Endothelial cell of hepatic sinusoid (primary cell): Measurements from ENCODE around the gene MYCL.
"Not testable (repeated sequence)": the region's sequence is repeated elsewhere in the genome, so short reads cannot be mapped to it uniquely, and the experiment has no call there.

Experiments used
- in situ Hi-C: cut with HindIII; loops from 2 replicates; pipeline ENCODE4 v1.10.0; 2017; ENCODE audit warnings: low sequenced_read_pairs

The MYCL gene

DNA sequence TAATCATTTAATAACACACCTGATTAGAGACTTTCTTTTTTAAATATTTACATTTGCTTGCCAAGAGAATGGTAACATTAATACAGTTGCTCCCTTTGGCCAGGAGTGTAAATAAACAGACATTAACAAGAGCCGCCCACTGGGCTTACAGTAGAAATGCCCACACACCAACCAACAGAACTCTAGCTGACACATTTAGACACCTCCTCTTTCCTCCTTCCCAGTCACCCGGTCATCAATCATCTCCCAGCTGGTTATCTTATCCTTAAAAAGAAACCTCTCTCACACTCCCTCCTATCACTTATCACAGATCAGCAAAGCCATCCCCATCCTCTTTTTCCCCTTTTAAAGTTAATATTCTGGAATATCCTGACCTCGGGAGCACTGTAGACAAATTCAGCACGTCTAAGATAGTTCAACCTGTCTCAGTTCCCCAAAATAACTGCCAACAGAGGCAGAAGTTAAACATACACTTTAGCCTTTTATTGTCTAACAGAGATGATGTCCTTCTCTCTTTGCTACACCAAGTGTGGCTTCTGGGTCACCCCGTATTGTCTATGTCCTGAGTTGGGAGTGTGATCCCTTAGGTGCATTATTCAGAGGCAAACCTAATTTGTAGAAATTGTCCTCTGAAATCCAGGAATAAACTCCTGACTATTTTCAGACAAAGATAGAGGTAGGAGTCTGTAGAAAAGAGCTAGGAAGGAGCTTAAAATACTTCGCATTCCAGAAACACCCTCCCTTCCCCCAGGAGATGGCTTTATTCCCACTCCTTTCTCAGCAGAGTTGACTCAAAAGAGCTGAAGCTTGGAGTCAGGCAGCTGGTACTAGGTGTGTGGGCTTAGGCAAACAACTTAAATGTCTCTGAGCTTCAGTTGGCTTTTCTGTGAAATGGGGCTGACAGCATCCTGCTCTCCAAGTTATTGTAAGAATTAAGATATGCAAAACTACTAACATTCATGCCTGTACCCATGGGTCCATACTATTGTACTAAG, 8.8 kb downstream of the MYCL start:
- in situ Hi-C loops, result no loop called here

DNA sequence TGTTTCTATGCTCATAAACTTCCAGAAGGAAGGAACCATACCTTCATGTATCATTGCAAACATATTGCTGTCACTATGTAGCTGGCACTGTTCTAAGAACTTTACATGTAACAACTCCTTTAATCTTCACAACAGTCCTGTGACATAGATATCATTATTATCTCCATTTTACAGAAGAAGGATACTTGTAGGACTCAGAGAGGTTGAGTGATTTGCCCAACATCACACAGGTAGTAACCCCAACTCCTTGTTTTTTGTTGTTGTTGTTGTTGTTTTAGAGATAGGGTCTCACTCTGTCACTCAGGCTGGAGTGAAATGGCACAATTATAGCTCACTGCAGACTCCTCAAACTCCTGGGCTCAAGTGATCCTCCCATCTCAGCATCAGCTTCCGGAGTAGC, 10.8 kb downstream of the MYCL start:
- in situ Hi-C loops, result no loop called here

DNA sequence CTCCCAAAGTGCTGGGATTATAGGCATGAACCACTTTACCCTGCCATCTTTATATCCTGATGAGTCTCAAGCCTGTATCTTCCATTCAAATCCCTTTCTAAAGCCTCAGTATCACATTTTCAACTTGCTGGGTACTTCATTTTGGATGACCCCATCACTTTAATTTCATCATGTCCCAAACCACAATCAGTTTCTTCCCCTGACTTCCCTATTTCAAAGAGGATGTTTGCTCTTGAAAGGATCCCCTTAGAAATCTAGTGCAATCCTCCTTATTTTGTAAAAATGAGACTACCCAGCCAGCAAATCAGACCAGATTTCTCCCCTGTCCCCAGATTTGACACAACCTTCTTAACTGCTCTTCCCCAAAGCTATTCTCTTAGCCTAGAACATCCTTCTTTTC, 11.4 kb downstream of the MYCL start:
- in situ Hi-C loops, result no loop called here

DNA sequence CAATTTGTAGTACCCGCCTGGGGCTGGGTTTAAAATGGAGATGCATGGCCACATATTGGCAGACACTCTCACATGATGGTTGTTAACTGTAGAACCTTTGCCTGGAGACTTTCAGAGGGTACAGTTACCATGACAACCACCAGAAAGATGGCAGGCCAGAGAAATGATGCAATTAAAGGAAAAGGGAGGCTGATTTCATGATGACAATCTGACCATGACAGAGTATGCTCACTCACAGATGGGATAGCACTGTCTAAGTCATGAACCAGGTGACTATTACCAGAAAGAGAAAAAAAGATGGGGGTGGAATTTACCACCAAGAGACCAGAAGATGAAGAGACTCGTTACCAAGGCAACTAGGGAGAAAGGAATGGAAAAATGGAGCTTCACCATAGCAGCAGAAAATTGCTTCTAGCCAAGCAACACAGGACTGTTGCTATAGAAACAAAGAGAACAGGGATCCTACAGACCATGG, 14.9 kb downstream of the MYCL start:
- in situ Hi-C loops, result no loop called here

DNA sequence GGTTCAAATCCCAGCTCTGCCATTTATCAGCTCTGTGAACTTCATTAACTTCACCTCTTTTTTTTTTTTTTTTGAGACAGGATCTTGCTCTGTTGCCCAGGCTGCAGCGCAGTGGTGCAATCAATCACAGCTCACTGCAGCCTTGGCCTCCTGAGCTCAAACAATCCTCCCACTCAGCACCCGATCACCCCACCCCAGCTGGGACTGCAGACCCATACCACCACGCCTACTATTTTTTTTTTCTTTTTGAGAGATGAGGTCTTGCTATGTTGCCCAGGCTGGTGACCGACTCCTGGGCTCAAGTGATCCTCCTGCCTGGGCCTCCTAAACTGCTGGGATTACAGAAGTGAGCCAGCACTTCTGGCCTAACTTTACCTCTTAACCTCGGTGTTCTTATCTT, 16.2 kb downstream of the MYCL start:
- in situ Hi-C loops, result no loop called here

DNA sequence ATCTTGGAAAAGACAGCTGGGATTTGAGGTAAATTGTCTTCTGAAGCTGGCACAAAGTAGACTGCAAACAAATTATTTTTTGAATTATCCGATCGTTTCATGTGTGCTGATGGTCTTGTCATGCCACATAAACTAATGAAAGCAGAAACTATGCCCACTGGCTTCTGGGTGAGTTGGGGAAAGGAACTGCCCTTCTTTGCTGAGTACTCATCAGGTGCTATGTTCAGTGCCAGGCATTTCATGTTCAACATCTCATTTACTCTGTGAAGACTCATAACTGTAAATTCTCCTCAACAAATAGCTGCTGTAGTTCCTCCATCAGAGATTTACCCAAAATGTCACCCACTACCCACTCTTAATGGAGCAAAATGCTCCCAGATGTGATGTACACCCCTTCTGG, 19.6 kb downstream of the MYCL start:
- in situ Hi-C loops, result no loop called here

DNA sequence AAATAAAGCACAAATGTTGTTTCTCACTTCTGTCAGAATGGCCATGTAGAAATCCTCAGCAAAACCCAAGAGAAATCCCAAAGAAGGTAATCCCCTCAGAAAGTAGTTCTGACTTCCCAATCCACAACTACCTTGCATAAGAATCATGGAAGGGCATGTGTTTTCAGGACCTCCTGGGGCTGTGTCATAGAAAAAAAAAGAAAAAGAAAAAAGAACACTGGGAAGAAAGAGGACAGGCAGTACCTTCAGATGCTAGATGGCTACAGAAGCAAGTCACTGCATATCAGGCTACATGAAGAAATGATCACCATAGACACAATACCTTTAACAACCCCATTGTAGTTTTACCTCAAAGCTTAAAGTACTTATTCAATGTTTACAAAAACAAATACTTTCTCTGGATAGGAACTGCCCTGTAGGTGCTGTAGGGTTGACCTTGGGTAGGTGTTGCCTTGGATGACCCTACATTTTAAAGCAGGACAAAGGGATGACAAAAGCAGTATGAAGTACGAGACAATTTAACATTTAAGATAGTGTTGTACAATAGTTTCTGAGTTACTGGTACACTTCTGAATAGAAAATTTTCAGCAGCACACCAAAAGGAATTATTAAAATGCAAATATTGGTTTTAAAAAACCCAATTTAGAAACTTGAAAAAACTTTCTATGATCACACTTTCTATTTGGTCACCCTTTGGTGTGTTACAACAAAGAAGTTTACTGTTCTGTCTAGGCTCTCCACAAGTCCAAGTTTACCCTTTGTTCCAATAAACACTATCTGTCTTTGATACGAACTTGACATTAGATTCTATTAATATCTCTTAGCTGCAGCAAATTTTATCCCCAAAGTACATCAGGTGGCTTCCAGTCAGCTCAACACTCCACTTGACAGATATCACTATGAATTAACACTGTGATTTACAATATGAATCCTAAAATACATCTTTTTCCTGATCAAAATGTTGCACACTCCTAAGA, 23.4 kb downstream of the MYCL start:
- in situ Hi-C loops, result no loop called here

DNA sequence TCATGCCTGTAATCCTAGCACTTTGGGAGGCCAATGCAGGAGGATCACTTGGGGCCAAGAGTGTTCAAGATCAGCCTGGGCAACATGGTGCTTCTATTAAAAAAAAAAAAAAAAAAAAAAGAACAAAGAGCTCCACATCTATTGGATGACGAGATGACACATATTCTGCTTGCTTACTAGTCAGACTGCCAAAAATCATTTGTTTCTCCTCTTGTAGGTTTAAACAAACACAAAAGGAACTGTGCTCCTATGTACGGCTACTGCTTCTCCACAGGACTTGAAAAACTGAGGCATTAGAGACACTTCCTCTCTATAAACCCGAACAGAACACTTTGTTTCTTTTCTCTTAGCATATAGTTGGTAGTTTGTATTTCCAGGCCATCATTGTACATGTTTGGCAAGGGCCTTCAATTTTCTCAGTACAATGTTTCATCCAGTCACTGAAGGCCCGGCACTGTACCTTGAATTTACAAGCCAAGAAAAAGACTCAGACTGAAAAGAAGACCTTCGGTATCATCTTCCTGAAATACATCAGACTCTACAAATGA, 24.4 kb downstream of the MYCL start:
- in situ Hi-C loops, result no loop called here

DNA sequence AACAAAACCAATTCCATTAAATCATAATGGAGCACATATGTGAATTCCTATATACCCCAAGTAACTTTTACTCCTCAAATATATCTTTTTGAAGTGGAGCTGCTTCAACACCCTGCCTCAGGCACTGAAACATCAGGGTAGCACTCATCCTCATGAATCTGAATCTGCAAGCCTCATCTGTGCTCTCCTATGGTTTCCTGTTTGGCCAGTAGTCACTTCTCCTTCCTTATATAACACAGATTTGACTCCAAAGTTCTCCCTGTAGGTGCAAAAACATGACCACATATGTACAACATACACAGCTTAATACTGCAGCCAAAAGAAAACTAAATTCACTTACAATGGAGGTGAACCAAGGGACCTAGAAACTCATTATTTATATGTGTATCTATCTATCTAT, 25.6 kb downstream of the MYCL start:
- in situ Hi-C loops, result no loop called here

DNA sequence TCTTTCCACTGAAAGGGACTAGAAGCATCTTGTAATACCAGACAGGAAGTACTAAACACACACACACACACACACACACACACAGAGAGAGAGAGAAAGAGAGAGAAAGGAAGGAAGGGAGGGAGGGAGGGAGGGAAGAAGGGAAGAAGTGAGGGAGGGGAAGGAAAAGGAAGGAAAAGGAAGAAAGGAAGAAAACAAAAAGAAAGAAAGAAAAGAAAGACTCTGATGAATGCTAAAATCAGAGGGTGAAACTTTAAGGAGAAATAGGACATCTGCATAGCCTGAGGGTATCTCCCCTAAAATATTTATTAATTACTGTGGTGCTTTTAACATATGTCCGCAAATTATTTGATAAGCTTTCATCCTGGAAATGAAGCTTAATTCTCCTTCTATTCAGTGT, 29.0 kb downstream of the MYCL start:
- in situ Hi-C loops, result no loop called here

DNA sequence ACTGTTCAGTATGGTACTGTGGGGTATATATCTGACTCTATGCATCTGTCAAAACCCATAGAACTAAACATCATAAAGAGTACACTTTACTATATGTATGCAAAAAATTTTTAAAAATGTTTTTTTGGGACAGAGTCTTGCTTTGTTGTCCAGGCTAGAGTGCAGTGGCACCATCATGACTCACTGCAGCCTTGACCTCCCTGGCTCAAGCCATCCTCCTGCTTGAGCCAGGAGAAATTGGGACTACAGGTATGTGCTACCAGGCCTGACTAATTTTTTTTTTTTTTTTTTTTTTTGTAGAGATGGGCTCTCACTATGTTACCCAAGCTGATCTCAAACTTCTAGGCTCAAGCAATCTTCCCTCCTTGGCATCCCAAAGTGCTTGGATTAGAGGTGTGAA, 29.9 kb downstream of the MYCL start:
- in situ Hi-C loops, result no loop called here

DNA sequence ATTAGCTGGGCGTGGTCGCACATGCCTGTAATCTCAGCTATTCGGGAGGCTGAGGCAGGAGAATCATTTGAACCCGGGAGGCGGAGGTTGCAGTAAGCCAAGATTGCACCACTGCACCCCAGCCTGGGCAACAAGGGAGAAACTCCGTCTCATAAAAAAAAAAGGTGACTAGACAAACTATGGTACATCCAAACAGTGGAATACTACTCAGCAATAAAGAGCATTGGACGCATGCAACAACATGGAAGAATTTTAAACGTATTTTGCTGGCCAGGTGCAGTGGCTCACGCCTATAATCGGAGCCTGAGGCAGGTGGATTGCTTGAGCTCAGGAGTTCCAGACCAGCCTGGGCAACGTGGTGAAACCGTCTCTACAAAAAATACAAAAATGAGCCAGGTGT, 30.7 kb downstream of the MYCL start:
- in situ Hi-C loops, result not testable (repeated sequence)

DNA sequence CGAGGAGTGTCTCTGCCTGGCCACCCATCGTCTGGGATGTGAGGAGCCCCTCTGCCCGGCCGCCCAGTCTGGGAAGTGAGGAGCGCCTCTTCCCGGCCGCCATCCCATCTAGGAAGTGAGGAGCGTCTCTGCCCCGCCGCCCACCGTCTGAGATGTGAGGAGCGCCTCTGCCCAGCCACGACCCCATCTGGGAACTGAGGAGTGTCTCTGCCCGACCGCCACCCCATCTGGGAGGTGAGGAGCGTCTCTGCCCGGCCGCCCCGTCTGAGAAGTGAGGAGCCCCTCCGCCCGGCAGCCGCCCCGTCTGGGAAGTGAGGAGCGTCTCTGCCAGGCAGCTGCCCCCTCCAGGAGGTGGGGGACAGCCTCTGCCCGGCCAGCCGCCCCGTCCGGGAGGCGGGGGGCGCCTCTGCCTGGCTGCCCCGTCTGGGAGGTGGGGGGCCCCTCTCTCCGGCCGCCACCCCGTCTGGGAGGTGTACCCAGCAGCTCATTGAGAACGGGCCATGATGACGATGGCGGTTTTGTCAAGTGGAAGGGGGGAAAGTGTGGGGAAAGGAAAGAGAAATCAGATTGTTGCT, 32.1 kb downstream of the MYCL start:
- in situ Hi-C loops, result not testable (repeated sequence)

DNA sequence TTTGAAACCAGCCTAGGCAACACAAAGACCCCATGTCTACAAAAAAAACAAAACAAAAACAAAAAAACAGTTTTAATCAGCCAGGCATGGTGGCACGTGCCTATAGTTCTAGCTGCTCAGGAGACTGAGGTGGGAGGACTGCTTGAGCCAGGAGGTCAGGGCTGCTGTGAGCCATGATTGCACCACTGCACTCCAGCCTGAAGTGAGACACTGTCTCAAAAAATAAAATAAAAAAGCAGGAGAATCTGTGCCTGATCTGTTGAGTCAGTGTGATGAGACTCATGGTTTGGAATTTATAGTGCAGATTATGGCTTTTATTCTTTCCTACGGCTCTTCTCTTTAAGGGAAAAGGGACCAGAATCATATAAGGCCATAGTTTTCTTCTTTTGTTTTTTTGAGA, 35.0 kb downstream of the MYCL start:
- in situ Hi-C loops, result no loop called here

DNA sequence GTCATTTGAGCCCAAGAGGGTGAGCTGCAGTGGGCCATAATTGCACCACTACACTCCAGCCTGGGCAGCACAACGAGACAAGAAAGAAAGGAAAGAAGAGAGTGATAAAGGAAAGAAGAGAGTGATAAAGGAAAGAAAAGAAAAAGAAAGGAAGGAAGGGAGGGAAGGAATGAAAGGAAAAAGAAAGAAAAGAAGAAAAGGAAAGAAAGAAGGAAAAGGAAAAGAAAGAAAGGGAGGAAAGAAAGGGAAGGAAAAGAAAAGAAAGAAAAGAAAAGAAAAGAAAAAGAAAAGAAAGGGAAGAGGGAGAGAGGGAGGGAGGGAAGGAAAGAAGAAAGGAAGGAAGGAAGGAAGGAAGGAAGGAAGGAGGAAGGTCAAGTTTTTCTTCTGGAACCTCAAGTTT, 36.0 kb downstream of the MYCL start:
- in situ Hi-C loops, result no loop called here

DNA sequence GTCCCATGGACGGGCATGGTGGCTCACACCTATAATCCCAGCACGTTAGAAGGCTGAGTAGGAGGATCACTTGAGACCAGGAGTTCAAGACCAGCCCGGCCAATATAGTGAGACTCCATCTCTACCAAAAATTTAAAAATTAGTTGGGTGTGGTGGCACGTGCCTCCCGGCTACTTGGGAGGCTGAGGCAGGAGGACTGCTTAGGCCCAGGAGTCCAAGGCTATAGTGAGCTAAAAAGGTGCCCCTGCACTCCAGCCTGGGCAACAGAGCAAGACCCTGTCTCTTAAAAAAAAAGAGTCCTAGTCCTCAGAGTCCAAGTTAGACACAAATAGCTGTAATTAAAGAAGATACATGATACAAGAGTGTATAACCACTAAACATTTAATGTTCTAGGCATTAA, 38.5 kb downstream of the MYCL start:
- in situ Hi-C loops, result no loop called here

DNA sequence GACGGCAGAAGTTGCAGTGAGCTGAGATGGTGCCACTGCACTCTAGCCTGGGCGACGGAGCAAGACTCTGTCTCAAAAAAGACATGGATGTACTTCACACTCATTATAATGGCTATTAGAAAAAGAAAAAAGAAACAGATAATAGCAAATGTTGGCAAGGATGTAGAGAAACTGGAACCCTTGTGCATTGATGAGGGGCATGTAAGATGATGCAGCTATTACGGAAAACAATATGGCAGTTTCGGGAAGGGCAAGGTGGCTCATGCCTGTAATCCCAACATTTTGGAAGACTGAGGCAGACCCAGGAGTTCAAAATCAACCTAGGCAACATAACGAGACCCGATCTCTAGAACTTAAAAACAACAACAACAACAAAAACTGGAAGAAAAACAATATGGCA, 40.7 kb downstream of the MYCL start:
- in situ Hi-C loops, result no loop called here

DNA sequence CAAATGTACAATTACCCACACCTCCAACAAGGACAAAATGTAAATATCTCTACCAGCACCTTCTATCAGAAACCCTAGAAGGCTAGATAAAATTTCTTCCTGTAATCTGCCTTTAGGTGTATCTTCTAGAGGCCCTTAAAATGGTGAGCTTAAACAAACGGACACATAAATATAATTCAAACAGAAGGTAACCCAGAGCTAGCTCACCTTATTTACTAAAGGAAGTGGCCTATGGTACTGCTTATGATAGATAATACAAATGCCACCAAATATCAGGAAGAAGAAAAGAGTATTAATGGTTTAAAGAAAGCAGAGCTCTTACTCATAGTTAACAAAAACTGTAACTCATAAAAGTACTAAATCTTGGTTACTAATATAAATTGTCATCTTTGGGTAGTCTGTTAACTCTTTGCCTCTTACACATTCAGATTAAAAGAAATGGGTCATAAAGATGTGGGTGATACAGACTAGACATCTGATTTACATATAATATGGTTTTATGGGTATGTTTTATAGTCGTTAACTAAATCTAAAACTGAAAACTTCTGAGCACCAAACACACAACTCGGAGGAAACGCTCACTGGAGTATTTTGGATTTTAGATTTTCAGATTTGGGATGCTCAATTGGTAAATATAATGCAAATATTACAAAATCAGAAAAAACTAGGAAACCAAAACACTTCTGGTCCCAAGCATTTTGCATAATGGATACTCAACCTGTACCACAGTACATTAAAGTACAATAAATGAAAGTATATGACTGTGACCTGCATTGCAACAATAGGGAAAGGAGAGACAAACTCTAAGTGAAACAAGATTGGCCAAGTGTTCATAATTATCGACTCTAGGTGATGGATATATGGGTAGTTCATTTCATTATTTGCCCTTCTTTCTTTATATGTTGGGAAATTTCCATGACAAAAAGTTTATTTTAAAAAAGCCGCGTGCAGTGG, 41.6 kb downstream of the MYCL start:
- in situ Hi-C loops, result no loop called here

DNA sequence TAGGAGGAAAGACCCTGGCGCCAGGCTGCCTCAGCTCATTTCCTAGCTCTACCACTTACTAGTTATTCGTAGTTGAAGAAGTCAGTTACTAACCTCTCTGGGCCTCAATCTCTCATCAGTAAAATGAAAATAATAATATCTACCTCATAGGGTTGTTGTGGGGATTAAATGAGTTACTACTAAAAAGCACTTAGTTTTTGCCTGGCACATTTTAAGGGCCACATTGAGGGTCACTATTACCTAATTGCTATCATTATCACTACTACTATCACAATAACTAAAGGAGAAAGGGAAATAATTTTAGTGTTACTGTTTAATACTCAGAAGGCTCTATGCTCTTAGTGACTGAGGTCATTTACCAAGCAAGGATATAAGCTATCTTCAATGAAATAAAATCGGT, 43.4 kb downstream of the MYCL start:
- in situ Hi-C loops, result no loop called here
